ENCODE measurements around the gene GRIN3A. TPM values are rescaled to one million over a fixed set of nuclear protein-coding genes. Genes with fewer than 3 reads are reported as not detected.
"Not testable (repeated sequence)": the region's sequence is repeated elsewhere in the genome, so short reads cannot be mapped to it uniquely, and the experiment has no call there.

Gene GRIN3A
- total and polyA plus RNA-seq, 3 donors from 2014 or later, result 0.16 to 0.79 (median 0.25) TPM

DNA sequence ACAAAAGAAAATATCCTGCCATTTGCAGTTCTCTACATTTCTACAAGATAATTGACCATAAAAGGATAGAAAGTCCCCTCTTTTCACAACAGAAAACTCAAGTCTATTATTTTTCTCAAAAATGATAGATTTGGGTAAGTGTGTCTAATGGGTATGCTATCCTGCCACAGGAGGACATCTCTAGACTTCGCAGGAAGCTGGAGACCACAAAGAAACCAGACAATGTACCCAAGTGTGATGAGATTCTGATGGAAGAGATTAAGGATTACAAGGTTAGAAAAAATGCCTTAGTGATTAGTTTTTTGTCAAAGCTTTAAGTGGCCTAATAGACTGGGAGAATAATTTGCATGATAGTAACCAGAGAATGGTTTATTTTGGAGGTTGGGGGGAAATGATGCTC is 176.7 kb downstream of the GRIN3A start:
- intact Hi-C loops (cut with DNase I; ENCODE audit: low total_unique reads), result no loop called here
- H3K4me1 ChIP-seq, result no peaks in the 10 kb centered on the region
- no peak overlapping the region for H3K27ac ChIP-seq
- TF ChIP-seq, protein P1, sequence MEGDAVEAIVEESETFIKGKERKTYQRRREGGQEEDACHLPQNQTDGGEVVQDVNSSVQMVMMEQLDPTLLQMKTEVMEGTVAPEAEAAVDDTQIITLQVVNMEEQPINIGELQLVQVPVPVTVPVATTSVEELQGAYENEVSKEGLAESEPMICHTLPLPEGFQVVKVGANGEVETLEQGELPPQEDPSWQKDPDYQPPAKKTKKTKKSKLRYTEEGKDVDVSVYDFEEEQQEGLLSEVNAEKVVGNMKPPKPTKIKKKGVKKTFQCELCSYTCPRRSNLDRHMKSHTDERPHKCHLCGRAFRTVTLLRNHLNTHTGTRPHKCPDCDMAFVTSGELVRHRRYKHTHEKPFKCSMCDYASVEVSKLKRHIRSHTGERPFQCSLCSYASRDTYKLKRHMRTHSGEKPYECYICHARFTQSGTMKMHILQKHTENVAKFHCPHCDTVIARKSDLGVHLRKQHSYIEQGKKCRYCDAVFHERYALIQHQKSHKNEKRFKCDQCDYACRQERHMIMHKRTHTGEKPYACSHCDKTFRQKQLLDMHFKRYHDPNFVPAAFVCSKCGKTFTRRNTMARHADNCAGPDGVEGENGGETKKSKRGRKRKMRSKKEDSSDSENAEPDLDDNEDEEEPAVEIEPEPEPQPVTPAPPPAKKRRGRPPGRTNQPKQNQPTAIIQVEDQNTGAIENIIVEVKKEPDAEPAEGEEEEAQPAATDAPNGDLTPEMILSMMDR (IDR thresholded peaks at IDR 0.05), result no peak
- TF ChIP-seq POLR2A (IDR thresholded peaks at IDR 0.05), result no peak
- H3K4me3 ChIP-seq, result no peak overlapping the region
- H3K27me3 ChIP-seq, result no peaks in the 10 kb centered on the region
- 92 to 100% methylated on average over 1 of the region's 1 CpG for WGBS, 2 donors
- H3K36me3 ChIP-seq (ENCODE audit: low read depth, missing control alignments), result no peaks in the 10 kb centered on the region
- no peak for DNase-seq
- H3K9me3 ChIP-seq, result no peaks in the 10 kb centered on the region

DNA sequence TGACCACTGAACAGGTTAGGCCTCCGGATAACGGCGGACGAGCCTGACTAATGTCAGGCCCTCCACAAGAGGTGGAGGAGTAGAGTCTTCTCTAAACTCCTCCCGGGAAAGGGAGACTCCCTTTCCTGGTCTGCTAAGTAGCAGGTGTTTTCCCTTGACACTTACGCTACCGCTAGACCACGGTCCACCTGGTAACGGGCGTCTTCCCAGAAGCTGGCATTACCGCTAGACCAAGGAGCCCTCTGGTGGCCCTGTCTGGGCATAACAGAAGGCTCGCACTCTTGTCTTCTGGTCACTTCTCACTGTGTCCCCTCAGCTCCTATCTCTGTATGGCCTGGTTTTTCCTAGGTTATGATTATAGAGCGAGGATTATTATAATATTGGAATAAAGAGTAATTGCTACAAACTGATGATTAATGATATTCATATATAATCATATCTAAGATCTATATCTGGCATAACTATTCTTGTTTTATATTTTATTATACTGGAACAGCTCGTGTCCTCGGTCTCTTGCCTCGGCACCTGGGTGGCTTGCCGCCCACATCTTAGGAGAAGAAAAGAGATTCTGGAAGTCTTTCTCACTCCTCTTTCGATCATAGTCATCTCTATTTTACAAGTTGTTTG is 188.9 kb downstream of the GRIN3A start:
- H3K36me3 ChIP-seq (ENCODE audit: low read depth, missing control alignments); H3K27ac ChIP-seq; DNase-seq; intact Hi-C loops (cut with DNase I; ENCODE audit: low total_unique reads); H3K27me3 ChIP-seq; H3K4me1 ChIP-seq; H3K4me3 ChIP-seq; H3K9me3 ChIP-seq: not testable (repeated sequence)
- TF ChIP-seq, protein P1 (IDR thresholded peaks at IDR 0.05), result peak in 1 of 3 experiments; percentile 20
- WGBS, 2 donors, result 82 to 84% methylated on average over 18 of the region's 18 CpGs

DNA sequence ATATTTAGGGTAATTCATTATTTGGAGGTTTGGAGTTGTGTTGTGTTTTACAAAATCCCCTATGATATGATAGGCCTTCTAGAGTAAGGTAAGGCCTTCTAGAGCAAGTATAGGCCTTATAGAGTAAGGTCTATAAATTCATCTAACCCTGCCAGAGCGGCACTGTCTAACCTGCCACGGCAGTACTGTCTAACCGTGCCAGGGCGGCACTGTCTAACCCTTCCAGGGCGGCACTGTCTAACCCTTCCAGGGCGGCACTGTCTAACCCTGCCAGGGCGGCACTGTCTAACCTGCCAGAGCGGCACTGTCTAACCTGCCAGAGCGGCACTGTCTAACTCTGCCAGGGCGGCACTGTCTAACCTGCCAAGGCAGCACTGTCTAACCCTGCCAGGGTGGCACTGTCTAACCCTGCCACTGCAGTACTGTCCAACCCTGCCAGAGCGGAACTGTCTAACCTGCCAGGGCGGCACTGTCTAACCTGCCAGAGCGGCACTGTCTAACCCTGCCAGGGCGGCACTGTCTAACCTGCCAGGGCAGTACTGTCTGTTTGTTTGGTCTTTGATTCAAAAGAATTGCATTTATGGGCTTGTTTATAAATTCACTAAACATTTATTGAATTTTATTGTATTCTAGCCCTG is 195.2 kb downstream of the GRIN3A start:
- H3K27ac ChIP-seq, result no peak overlapping the region
- no peaks in the 10 kb centered on the region for H3K9me3 ChIP-seq
- no peaks in the 10 kb centered on the region for H3K27me3 ChIP-seq
- no peaks in the 10 kb centered on the region for H3K4me1 ChIP-seq
- 93 to 97% methylated on average over 13 to 14 of the region's 14 CpGs for WGBS, 2 donors
- intact Hi-C loops (cut with DNase I; ENCODE audit: low total_unique reads), result no loop called here
- H3K4me3 ChIP-seq, result no peak overlapping the region
- no peaks in the 10 kb centered on the region for H3K36me3 ChIP-seq (ENCODE audit: low read depth, missing control alignments)
- TF ChIP-seq, protein P1 (IDR thresholded peaks at IDR 0.05), result no peak
- no peak for TF ChIP-seq POLR2A (IDR thresholded peaks at IDR 0.05)
- no peak for DNase-seq

DNA sequence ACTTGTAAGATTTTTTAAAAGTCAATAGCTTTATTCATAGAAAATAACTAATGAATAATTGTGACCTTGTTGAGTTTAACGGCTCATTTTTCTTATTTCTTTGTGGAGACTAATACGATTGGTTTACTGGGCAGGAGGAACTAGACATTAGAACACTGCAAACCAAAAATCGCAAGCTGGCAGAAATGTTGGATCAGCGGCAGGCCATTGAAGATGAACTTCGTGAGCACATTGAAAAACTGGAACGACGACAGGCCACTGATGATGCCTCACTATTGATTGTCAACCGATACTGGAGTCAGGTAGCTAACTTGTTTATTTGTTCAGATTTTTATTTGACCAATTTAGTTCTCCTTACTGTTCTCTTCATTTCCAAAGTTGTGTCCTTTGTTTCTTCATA is 198.4 kb downstream of the GRIN3A start:
- intact Hi-C loops (cut with DNase I; ENCODE audit: low total_unique reads), result no loop called here
- TF ChIP-seq, protein P1 (IDR thresholded peaks at IDR 0.05), result no peak
- TF ChIP-seq POLR2A (IDR thresholded peaks at IDR 0.05), result no peak
- WGBS, 2 donors, result 92 to 94% methylated on average over 8 of the region's 8 CpGs
- Histone ChIP-seq H3K36me3 (ENCODE audit: low read depth, missing control alignments) (no peaks in the 10 kb centered on the region), H3K4me1 (peaks cover 5% of the 10 kb centered on the region), H3K4me3 (no peak overlapping the region), H3K27me3 (no peaks in the 10 kb centered on the region), H3K27ac (no peak overlapping the region), H3K9me3 (no peaks in the 10 kb centered on the region)
- DNase-seq, result no peak

DNA sequence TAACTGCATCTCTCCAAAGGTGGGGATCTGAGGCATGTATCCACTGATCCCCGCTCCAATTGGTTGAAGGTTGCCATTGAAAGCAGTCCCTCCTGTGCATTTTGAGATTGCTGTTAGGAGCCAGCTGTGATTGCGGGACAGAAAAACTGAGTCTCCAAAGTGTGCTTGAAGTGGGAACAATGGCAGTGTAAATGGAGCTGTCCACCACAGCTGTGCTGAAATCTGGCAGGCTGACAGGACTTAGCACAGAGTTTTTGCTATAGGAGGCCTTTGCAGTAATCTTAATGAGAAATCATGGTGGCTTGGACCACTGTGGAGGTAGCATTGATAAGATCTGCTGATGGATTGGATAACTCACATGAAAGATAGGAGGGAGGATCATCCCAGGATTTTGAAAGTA is 201.5 kb downstream of the GRIN3A start:
- intact Hi-C loops (cut with DNase I; ENCODE audit: low total_unique reads), result no loop called here
- Histone ChIP-seq H3K9me3 (no peaks in the 10 kb centered on the region), H3K27me3 (no peaks in the 10 kb centered on the region), H3K27ac (no peak overlapping the region), H3K4me1 (peaks cover 12% of the 10 kb centered on the region), H3K4me3 (no peak overlapping the region), H3K36me3 (ENCODE audit: low read depth, missing control alignments) (no peaks in the 10 kb centered on the region)
- WGBS, 2 donors, result 87 to 95% methylated on average over 2 of the region's 2 CpGs
- DNase-seq, result no peak
- TF ChIP-seq POLR2A (IDR thresholded peaks at IDR 0.05), result no peak
- TF ChIP-seq, protein P1 (IDR thresholded peaks at IDR 0.05), result no peak
